GM21619 (cell line): Measurements from ENCODE around the gene CDH6.

ENCODE experiments used
- ATAC-seq: cut with Tn5 transposase; IDR thresholded peaks from one replicate; pipeline ENCODE4 v1.9.1; 2021; ENCODE audit not compliant: unreplicated experiment

Gene CDH6

DNA sequence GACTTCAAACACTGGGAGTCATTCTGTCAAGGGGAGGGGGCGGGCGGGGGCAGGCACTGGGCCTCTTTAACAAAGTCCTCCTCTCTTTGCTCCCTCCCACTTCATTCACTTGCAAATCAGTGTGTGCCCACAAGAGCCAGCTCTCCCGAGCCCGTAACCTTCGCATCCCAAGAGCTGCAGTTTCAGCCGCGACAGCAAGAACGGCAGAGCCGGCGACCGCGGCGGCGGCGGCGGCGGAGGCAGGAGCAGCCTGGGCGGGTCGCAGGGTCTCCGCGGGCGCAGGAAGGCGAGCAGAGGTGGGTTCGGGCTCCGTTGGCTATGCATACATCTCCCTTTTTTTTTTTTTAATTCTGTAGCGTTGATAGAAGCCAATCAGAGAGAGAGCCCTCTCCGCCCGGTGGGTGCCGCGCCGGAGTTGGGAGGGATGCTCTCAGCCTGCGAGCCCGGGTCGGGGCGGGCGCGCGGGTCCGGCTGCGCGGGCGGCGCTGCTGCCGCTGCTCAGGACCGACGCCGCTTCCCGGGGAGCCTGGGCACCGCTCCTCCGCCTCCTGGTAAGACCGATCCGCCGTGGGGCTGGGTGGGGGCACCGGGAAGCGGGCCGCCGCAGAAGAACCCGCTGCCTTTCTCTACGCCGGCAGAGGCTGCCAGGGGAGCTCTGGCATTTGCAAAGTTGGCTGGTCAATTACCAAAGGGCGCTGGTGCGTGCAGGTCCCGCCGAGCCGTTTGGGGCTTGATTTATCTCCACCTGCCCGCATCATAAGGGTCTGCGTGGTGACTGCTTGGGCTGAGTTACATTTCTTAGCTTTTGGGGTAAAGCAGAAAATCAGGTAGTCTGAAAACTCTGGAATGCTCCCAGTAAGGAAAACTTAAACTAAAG lies at the start of gene CDH6:
TSS of gene CDH6 (plus strand) at position 96 of the 877 bp plus-strand sequence. CDS start 73,788 bp downstream, outside the sequence.
- ATAC-seq, result no peak

DNA sequence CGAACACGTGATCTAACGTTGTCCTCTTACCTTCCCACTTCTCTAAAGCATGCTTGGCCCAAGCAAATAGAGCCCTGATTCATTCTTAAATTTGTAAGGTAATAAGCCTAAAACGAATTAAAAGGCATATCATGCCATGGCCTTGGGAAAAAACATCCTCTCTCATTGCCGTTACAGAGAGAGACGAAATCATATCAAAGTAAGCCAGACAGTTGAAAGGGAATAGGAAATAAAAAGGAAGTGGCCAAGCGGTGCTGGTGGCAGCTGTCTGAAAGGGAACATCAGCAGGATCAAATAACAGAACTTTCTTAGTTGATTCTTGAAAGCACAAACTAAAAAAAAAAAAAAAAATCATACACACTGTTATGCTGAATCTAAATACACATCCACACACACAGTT lies 49.1 kb upstream of the CDH6 start:
- no peak for ATAC-seq

DNA sequence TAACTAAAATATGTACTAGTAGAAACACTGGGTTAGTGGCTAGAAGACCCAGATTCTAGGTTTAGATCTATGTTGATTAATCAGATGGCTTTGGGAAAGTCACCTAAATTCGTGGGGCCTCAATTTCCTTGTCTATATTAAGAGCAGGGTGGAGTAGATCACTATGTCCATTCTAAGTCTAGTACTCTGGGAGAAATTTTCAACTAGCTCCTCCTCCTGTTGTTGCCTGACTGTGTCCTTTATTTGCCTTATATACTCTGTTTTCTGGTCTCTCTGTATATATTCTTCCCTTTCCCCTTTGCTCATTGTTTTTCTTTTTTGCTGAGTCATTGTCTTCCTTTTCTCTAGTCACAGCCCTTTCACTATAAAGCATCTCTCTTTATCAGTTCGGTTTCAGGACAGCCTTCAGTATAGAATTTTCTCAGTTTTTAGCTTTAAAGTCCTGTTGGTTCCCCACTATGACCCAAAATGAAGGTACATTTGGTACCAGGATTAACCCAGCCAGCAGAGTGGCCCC lies 44.5 kb upstream of the CDH6 start:
- ATAC-seq, result no peak

DNA sequence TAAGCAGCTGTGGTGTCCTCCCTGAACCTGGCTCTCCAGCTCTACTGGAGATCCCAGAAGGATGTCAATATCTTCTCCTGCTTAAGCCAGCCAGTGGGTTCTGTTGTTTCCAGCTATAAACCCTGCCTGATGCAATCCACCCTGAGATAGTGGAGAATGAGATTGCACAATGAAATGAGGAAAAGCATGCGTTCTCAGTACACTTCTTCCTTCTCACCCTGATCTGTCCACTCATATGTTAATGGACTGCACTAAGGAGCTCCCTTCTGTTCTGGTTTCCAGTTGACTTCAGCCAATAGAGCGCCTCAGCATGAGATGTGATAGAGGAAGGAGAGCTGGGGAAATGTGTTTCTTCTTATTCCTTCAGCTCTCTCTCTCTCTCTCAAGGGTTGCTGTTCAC lies 40.0 kb upstream of the CDH6 start:
- ATAC-seq, result no peak

DNA sequence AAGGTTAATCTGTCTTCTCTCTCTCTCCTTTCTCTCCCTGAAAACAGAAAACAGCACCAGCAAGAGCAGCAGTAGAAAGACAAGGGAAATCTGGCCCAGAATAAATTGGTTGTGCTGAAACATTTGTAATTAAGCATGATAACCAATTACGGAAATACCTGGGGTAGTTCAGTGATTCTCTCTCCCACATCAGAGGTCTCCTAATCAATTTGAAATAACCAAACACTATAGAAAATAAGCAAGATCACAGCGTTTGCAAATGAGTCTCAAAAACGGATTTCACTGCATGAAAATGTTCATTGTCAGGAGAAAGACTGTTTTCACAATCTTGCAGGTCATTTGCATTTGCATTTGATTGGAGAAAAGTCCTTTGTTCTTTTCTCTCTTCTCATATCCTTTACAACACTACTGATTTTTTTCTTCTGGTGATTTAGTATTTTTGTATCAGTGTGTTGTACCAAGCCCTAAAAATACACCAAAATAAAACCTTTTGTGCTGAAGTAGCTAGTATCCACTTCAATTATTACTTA lies 36.8 kb upstream of the CDH6 start:
- ATAC-seq, result no peak

DNA sequence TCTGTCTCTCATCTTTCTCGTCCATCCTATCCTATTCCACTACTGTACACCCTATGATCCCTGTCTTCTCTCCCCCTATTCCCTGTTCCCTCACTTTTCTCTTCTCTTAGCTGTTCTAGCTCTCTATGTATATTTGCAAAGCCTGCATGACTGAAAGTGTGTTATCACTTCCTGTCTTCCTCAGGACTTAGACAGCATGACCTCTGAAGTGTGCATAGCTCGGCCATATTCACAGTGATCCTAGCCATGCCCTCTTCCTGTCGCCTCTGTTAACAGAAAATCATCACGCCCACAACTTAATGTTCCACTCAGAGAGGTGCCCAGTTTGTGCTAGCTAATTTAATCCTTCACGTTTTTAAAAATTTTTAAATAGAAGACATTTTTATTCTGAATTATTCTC lies 35.8 kb upstream of the CDH6 start:
- no peak for ATAC-seq

DNA sequence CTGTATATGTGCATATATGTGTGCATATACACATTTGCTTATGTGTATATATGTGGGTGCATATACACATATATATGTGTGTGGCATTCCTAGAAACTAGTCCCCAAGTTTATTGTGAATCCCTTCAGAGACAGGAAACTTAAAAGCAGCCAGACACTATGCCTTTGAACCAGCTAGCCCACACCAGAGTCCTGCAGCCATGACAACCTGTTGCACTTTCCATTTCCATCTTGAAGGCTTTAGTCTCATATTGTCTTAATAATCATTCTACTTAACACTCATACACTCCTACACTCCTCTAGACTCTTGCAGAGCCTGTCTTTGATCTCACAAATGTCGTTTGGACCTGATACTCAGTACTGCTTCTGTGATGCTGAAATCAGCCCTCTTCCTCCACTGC lies 34.8 kb upstream of the CDH6 start:
- ATAC-seq, result no peak

DNA sequence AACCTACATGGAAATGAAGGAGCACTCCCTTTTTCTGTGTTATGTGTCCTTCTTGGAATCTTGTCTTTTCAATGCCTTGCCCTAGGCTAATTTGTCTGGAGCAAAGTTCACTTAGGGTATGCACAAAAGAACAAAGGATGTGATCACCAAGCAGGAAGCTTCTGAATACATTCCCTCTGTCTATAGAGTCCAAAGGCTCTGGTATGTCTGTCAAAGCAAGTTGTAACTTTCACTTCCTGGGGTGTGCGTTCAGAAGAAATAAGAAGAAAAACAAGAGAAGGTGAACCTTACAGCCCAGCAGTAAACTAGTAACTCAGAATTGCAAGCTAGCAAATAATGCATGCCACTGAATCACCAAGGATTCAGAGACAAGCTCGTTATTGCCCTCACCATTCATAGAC lies 31.7 kb upstream of the CDH6 start:
- ATAC-seq, result no peak

DNA sequence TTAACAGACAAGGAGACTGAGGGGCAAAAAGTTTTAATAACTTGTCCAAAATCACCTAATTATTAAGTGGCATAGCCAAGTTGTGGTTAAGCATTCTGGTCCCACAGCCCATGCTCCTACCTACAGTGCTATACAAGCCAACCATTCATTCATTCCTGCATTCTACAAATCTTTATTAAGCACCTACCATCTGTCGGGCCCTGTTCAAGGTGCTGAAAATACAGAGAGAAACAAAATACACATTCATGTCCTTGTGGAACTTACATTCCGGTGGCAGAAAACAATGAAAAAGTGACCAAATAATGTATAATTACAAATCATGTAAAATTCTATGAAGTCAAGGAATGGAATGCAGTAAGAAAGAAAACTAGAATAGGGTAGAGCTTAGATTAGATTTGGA lies 27.8 kb upstream of the CDH6 start:
- no peak for ATAC-seq

DNA sequence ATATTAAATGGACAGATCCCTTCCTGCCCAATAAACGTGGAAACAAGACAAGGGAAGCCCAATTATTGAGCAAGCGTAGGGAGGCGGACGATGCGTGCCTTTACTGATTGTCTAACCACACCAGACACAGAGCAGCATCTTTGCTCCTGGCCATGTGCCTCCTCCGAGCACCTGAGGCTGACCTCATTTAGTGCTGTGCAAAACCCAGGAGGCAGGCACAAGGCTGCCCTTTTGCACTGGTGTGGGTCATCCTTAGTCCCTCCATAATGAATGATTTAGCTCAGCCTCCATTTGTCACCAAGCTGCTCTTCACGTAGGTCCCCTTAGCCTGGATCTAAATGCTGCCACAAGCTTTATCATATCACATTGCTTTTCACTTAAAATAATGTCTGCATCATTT lies 24.1 kb upstream of the CDH6 start:
- ATAC-seq, result no peak

DNA sequence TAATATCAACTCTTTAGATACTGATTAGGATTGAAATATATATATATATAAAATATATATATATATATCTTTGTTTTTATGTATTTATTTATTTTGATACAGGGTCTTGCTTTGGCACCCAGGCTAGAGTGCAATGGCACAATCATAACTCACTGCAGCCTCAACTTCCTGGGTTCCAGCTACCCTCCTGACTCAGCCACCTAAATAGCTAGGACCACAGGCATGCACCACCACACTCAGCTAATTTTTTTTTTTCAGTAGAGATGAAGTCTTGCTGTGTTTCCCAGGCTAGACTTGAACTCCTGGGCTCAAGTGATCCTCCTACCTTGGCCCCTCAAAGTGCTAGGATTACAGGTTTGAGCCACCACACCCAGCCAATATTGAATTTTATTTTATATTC lies 20.6 kb upstream of the CDH6 start:
- ATAC-seq, result no peak

DNA sequence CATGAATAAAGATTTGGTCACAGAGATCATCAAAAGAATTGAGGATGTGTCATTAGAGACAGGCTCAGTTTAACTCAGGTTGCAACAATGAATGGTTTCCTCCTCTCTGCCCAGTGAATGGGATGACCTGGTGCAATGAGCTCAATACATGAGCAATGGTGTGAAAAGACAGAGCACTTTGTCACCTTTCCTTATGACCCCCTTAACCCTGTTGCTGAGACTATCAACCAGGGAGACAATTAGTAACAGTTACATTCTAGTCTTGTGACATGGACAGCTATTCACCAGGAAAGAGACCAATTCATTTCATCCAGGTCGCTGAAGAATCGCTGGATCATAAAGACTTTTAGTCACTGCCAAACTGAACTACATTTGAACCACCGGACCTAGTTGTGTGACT lies 19.9 kb upstream of the CDH6 start:
- no peak for ATAC-seq

DNA sequence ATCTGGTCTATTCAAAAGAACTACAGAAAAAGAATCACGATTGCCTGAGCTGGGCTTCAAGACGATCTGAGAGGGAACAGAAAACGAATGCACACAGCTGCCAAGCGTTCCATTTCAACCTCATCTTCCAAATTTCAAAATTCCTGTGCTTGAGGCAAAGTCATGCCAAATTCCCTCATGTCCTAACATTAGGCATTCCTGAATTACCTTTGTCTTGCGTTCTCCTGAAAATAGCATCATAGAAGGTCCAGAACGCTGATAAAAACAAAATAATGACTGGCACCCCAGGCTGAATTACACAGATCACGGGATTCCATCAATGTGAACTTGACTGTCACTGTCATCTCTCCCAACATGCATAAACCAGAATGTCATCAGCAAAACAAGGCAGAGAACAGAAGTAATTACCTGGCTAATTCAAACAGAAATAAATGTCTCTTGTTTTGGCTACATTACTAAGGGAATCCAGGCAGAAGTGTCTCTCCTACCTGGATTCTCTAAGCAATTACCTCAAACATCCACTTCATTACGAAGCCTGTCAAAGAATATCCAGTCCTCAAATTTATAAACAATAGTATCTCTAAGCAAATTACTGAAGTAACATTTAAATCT lies 12.0 kb upstream of the CDH6 start:
- ATAC-seq, result no peak

DNA sequence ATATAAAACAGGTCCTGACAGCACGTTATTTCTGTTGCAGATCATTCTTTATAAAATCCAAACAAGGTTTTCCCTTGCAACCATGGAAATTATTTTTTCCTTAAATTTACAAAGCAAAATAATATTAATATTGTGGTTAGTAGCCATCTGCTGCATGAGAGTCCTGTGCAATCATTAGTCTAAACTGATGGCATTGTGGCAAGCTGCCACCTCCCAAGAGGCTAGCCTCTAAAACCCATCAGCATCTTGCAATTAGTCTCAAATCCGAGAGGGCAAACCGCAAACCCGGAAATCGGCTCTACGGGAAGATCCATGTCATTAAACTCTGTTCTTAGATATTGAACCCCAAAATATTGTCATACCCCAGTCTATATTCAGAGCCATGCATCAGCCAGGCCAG lies 11.3 kb upstream of the CDH6 start:
- ATAC-seq, result no peak

DNA sequence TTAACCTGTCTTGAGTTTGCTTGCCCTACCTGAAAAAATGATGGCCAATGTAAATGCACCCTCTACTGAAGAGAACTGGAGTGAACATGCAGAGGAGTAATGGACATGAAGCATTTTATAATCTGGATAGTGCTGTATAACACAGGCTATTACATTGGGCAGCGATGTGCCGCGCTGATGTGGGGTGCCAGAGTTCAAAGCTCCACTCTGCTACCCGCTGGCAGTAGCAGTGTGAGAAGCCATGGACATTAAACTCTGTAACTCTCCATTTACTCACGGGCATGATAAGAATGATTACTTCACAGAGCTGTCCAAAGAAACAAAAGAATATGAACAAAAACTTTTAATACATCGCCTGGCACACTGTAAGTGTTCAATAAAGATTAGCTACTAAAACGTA lies 7.5 kb upstream of the CDH6 start:
- no peak for ATAC-seq

DNA sequence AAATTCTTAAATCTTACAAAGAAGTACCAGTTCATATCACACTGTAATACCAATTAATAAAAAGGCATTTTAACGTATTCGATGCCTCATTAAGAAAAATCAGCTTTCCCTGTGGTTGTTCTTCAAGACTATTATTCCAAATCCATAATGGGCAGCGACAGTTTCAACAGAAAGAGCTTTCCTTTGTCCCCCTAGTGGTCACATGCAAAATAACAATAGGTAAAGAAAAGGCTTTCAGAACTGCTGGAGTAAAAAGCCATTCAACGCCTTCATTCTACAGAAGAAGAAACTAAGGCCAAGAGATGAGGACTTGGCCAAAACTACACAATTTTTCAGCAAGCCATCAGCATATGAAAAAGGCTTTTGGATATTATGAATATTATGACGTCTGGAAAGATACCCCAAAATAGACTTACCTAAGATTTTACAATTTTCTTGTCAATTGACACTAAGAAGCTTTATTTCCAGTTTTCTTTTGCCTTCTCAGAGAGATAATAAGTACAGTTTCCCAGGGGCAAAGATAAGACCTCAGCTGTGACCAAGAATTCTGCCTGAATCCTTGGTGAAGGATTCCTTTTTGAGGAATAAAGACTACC lies 6.7 kb upstream of the CDH6 start:
- ATAC-seq, result no peak

DNA sequence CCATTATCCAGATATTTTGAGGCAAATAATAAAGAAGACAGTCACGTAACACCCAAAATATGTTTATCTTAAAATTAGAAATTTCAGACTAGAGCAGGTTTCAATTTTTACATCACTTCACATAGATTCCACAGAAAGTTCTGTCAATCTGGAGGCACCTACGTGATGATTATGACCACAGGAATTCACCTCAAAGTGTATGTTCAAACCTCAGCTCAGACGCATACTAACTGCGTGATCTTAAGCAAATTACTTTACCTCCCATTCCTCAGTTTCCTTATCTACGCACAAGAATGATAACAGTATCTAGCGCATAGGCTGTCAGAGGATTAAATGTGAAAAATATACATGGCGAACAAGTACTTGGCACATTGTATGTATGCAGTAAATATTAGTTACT lies 5.9 kb upstream of the CDH6 start:
- ATAC-seq, result no peak

DNA sequence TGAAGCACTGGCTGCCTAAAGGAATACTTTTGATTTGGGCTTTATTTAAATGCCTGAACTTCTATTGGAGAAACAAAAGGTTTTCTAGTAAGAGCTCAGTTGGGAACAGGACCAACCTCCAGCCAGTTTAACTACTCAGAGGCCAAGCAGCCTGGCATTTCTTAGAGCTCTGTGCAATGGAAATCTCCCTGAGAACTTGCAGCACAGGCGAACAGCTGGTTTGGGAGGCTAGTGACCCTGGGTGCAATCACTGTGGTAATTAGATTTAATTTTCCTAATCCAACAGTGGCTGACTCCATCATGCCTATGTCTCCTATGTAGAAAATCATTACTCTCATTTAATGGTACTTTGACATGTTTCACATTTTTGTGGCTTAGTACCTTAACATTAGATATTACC lies 1.0 kb upstream of the CDH6 start:
- no peak for ATAC-seq

DNA sequence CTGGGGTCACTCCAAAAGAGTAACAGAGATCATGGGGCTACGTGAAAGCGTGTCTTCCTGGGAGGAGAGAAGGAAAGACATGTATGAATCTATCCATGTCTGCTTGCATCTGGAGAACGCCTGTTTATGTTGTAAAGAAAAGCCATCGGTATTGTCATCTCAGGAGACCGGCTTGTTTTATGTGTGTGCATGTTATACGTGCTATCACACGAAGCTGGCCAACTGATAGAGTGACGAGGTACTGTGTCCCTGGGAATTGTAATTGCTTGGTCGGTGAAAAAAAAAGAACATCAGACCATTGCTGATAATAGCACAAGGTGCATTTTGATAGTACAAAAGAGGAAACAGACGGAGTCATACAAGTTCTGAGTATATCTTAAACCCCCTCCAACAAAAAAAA lies 370 bp upstream of the CDH6 start:
- ATAC-seq, result no peak

DNA sequence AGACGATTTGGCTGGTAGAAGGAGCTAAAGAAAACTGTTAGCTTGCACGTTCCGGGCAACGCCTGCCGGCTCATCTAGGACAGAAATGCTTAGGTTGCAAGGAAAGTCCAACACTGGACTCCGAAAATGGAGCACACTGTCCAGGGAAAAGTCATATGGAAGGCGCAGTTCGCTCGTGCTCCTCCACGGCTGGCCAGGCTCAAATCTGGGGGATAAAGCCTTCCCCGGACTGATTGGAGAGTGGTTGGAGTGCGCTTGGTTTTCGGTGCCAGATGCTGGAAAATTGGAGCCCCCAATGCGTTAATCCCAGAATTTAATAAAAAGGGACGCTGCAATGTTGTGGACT lies 955 bp downstream of the CDH6 start:
- ATAC-seq, result no peak

DNA sequence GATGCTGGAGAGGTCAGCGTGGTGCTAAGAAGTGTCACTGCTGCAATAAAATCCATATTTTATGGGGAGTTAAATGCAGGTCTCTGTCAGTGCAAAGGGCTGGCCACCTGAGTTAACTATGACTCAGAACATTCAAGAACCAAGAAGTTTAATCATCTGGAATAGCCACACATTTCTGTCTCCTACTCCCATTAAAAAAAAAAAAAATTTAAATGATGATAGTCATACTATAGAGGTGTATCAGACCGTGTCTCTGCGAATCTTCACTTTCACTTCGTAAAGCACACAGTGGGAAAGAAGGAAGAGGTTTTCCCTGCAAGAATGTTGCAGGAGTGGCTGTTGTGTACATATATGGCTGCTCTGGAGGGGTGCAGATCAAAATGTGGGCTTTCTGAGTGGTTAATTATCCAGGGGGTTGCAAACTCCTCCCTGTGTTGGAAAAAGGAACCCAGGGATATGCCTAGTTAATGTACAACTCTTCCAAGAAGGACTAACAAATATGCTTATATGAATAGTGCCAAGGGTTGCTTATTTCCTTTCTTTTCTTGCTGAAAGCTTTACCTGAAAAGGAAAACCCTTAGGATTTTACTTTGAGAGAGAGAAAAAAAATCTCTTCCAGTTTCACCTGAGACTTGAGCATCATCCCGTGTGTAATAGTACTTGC lies 1.5 kb downstream of the CDH6 start:
- no peak for ATAC-seq
